GM12878 (cell line): ENCODE results near the gene KLHL34. TPM values are rescaled to one million over a fixed set of nuclear protein-coding genes. Genes with fewer than 3 reads are reported as not detected.

Source experiments
- ATAC-seq: fragments of 200-7000 bp; cut with Tn5 transposase; 3 replicates; pipeline ENCODE4 v1.9.1; 2020; ENCODE audit warnings: mild to moderate bottlenecking, moderate library complexity
- BruUV-seq: library from RNA; stranded (reverse); fragments of 400-500 nt; replicated peaks from 2 replicates; lab custom pipeline; 2021; lab: Mats Ljungman, UMichigan
- CTCF ChIA-PET: fragments of 300-600 bp; sonication (Branson Sonifier 250); formaldehyde crosslinking; extraction: SDS; loops from one replicate; lab custom pipeline; 2021; ENCODE audit warnings: inconsistent platforms; lab: Yijun Ruan, JAX
- POLR2A ChIA-PET: fragments of 350-600 bp; formaldehyde crosslinking; extraction: SDS; loops from one replicate; lab custom pipeline; 2021; ENCODE audit warnings: inconsistent platforms; lab: Charles Lee
- RAD21 ChIA-PET: fragments of 300-600 bp; sonication (Branson Sonifier 250); formaldehyde crosslinking; loops from one replicate; lab custom pipeline; 2023; ENCODE audit warnings: antibody characterized with exemption; ENCODE audit not compliant: unreplicated experiment; lab: Charles Lee
- SMC1A ChIA-PET: fragments of 300-600 bp; sonication (Branson Sonifier 250); formaldehyde crosslinking; loops from one replicate; lab custom pipeline; 2023; ENCODE audit not compliant: unreplicated experiment, uncharacterized antibody; lab: Charles Lee
- DNase-seq: peaks from one replicate; pipeline ENCODE4 v3.0.0-alpha.2; 2011; ENCODE audit warnings: low read depth, low spot score
- FAIRE-seq: peaks from 3 replicates; lab custom pipeline; 2011; peaks lifted over from hg19 to GRCh38; lab: Jason Lieb, UNC
- H2AFZ ChIP-seq: 2 replicates; pipeline ENCODE4 v1.6.0; 2011; ENCODE audit warnings: low read depth, low read length, control low read depth; ENCODE audit not compliant: control insufficient read depth
- H3K27ac ChIP-seq: 2 replicates; pipeline ENCODE4 v1.5.1; 2011; ENCODE audit warnings: control low read depth; ENCODE audit not compliant: control insufficient read depth, insufficient read depth
- H3K27me3 ChIP-seq, 2 experiments: replicated peaks in 1 of 2; 2 replicates each; pipeline versions ENCODE4 v1.6.0 to v1.6.1; 2011; ENCODE audit warnings: low read length in 1 of 2; ENCODE audit not compliant: control insufficient read depth in 2 of 2, insufficient read depth in 2 of 2
- H3K36me3 ChIP-seq, 2 experiments: 2 replicates each; pipeline ENCODE4 v1.5.1; 2011; ENCODE audit warnings: low read length in 1 of 2; ENCODE audit not compliant: control insufficient read depth in 2 of 2, insufficient read depth in 2 of 2
- H3K4me1 ChIP-seq: 2 replicates; pipeline ENCODE4 v1.6.1; 2011; ENCODE audit warnings: mild to moderate bottlenecking, low read length, moderate library complexity, mixed read lengths; ENCODE audit not compliant: control insufficient read depth, insufficient read depth
- H3K4me2 ChIP-seq: 2 replicates; pipeline ENCODE4 v1.6.0; 2011; ENCODE audit warnings: control low read depth; ENCODE audit not compliant: control insufficient read depth, insufficient read depth
- H3K4me3 ChIP-seq: fragments of 200-600 bp; sonication (generic); 2 replicates; pipeline ENCODE4 v1.5.1; 2016
- H3K79me2 ChIP-seq: 2 replicates; pipeline ENCODE4 v1.6.0; 2011; ENCODE audit warnings: low read length; ENCODE audit not compliant: control insufficient read depth, insufficient read depth
- H3K9ac ChIP-seq: 2 replicates; pipeline ENCODE4 v1.8.0; 2011; ENCODE audit warnings: low read length, control low read depth, mixed read lengths; ENCODE audit not compliant: control insufficient read depth, insufficient read depth
- H3K9me3 ChIP-seq: replicated peaks from 3 replicates; pipeline ENCODE4 v1.5.1; 2011; ENCODE audit warnings: mild to moderate bottlenecking, low read length; ENCODE audit not compliant: control insufficient read depth, insufficient read depth
- H4K20me1 ChIP-seq: 2 replicates; pipeline ENCODE4 v1.6.0; 2011; ENCODE audit not compliant: control insufficient read depth, insufficient read depth
- BMI1 ChIP-seq: fragments of 450-650 bp; IDR thresholded peaks from 2 replicates; pipeline ENCODE4 v1.6.1; 2016; ENCODE audit warnings: mild to moderate bottlenecking, moderate library complexity, borderline replicate concordance
- CHD1 ChIP-seq: IDR thresholded peaks from 2 replicates; pipeline ENCODE4 v1.6.1; 2012; ENCODE audit warnings: low read depth, low read length, improper control_type of control experiment
- CHD4 ChIP-seq: fragments of 200-600 bp; sonication (generic); IDR thresholded peaks from 2 replicates; pipeline ENCODE4 v1.6.1; 2016; ENCODE audit warnings: mild to moderate bottlenecking
- EED ChIP-seq: sonication (generic); IDR thresholded peaks from 2 replicates; pipeline ENCODE4 v1.6.1; 2016; ENCODE audit warnings: antibody characterized with exemption, low read depth
- EP300 ChIP-seq, 2 experiments: fragments of 150-350 bp in 1 of 2; IDR thresholded peaks; 2 replicates each; pipeline ENCODE4 v1.6.1; 2011 to 2012; ENCODE audit warnings: low read depth in 2 of 2, low read length in 2 of 2, borderline replicate concordance in 1 of 2, improper control_type of control experiment in 1 of 2, inconsistent platforms in 1 of 2; ENCODE audit not compliant: control insufficient read depth in 1 of 2
- KDM1A ChIP-seq: fragments of 200-600 bp; sonication (generic); IDR thresholded peaks from 2 replicates; pipeline ENCODE4 v1.6.1; 2016; ENCODE audit warnings: borderline replicate concordance
- RUNX3 ChIP-seq: IDR thresholded peaks from 2 replicates; pipeline ENCODE4 v1.6.1; 2012; ENCODE audit warnings: low read length, inconsistent platforms
- SIN3A ChIP-seq: IDR thresholded peaks from 2 replicates; pipeline ENCODE4 v1.6.1; 2012; ENCODE audit warnings: low read depth, low read length, improper control_type of control experiment
- STAT3 ChIP-seq: IDR thresholded peaks from 2 replicates; pipeline ENCODE4 v1.6.1; 2011; ENCODE audit warnings: low read depth, low read length, improper control_type of control experiment
- TCF12 ChIP-seq: IDR thresholded peaks from 2 replicates; pipeline ENCODE4 v1.6.1; 2011; ENCODE audit warnings: low read depth, mild to moderate bottlenecking, low read length
- TCF3 ChIP-seq: IDR thresholded peaks from 2 replicates; pipeline ENCODE4 v1.6.1; 2012; ENCODE audit warnings: low read depth, mild to moderate bottlenecking, low read length, borderline replicate concordance; ENCODE audit not compliant: insufficient read depth
- TCF7 ChIP-seq: IDR thresholded peaks from 2 replicates; pipeline ENCODE4 v1.6.1; 2014; ENCODE audit warnings: antibody characterized with exemption, borderline replicate concordance
- WGBS: methylation state at CpG from one replicate; pipeline ENCODE4 v1.1.6; 2016; ENCODE audit warnings: low lambda C conversion rate; ENCODE audit not compliant: insufficient replicate concordance, insufficient coverage; ENCODE audit errors: missing lambda C conversion rate; 5-methylcytosine and 5-hydroxymethylcytosine counted together
- in situ Hi-C: fragments of 300-500 bp; cut with MboI; formaldehyde crosslinking; loops from 9 replicates; pipeline ENCODE4 v1.14.3; 2018; ENCODE audit warnings: mixed read lengths
- intact Hi-C: fragments of 100-400 bp; cut with micrococcal nuclease; formaldehyde crosslinking; loops from one replicate; pipeline ENCODE4 v1.14.2; 2022; ENCODE audit not compliant: unreplicated experiment
- polyA plus RNA-seq, 11 experiments: library from polyadenylated mRNA; depleted of rRNA in 4 of 11; unstranded in 6 of 11; stranded (reverse) in 5 of 11; fragments of >200 nt; fragmentation: Nextera tagmentation in 4 of 11; fragmentation: Illumina TruSeq in 1 of 11; extraction: Ambion mirVana in 4 of 11; extraction: Trizol in 1 of 11; gene quantifications; 1 replicate in 1 of 11; 2 replicates in 10 of 11; pipeline versions ENCODE4 v1.2.1 to v1.2.3, GENCODE V29; 2011 to 2016; ENCODE audit warnings: inconsistent platforms in 2 of 11, missing spikeins in 2 of 11, low read depth in 1 of 11
- total RNA-seq, 4 experiments: library from RNA; depleted of rRNA in 3 of 4; stranded (reverse); fragments of >200 nt in 3 of 4; fragmentation: Illumina TruSeq in 1 of 4; extraction: Trizol in 1 of 4; gene quantifications; 2 replicates each; pipeline versions ENCODE4 v1.2.1 to v1.2.3, GENCODE V29; 2013 to 2021
- TF ChIP-seq, protein P1 (sequence below): fragments of 450-650 bp; IDR thresholded peaks from 2 replicates; pipeline ENCODE4 v1.6.1; 2017; ENCODE audit warnings: mild to moderate bottlenecking
- TF ChIP-seq, protein P2 (sequence below): fragments of 450-650 bp; IDR thresholded peaks from 2 replicates; pipeline ENCODE4 v1.6.1; 2017; ENCODE audit warnings: mild to moderate bottlenecking, moderate library complexity

Gene KLHL34
- total and polyA plus RNA-seq, 10 of the 15 experiments (the other 5 are each of a cell fraction or from before 2014, with no cell fraction given) = not detected

DNA sequence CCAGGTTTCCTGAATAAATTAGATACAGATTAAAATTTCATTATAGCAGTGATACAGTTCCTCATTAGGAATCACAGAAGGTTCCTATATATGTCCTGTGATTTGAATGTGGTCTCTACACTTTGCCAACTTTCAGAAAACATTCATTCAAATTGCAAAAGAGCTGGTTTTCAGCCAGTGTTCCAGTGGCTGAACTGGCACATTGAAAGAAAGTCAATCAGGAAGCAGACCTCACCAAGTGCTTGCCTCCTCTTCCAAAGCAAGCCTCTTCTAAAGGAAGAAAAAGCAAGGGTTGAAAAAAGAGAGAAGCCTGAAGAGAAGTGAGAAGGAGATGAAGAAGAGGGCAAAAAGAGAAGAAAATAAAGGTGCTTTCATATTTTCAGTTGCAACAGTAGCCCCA, 12.7 kb downstream of the KLHL34 start:
- FAIRE-seq = no peak
- POLR2A ChIA-PET = no interaction called here
- in situ Hi-C loops = no loop called here
- no peaks in the 10 kb centered on the region for H3K27me3 ChIP-seq
- H3K27ac ChIP-seq = no peak overlapping the region
- H2AFZ ChIP-seq = no peak overlapping the region
- H3K4me2 ChIP-seq = no peak overlapping the region
- no peaks in the 10 kb centered on the region for H3K36me3 ChIP-seq
- H3K4me1 ChIP-seq = no peaks in the 10 kb centered on the region
- no peak overlapping the region for H3K9ac ChIP-seq
- TF ChIP-seq RUNX3 = no peak
- TF ChIP-seq, all 136 proteins: peak for 0
- ATAC-seq (no peak), DNase-seq (no peak)
- SMC1A ChIA-PET = no interaction called here
- CTCF ChIA-PET = no interaction called here
- intact Hi-C loops = no loop called here
- Histone ChIP-seq H3K4me3 (no peak overlapping the region), H3K9me3 (no peaks in the 10 kb centered on the region), H3K79me2 (no peaks in the 10 kb centered on the region), H4K20me1 (no peaks in the 10 kb centered on the region)
- RAD21 ChIA-PET = no interaction called here
- BruUV-seq = no TSS peak

DNA sequence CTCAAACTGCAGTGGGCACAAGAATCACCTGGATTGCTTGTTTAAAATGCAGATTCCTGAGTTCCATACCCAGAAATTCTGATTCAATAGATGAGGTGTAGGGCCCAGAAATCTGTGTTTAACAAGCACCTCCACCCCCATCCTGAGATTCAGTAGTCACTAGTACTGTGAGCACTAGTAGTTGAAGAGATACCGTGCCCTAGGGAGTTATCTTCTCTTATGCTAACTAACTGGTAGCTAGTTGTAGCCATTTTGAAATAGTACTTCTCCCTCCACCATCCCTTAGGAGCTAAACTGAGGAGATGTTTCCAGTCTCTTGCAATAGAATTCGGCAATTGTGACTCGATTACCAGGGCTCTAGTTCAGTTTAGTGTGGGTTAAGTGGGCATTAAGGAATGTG, 18.4 kb downstream of the KLHL34 start:
- no TSS peak for BruUV-seq
- ChIA-PET SMC1A (no interaction called here), RAD21 (no interaction called here), CTCF (no interaction called here), POLR2A (no interaction called here)
- H3K9me3 ChIP-seq = no peaks in the 10 kb centered on the region
- H3K27ac ChIP-seq = no peak overlapping the region
- no peak for FAIRE-seq
- ATAC-seq = no peak
- no peak overlapping the region for H3K4me2 ChIP-seq
- H3K9ac ChIP-seq = no peak overlapping the region
- H3K4me1 ChIP-seq = no peaks in the 10 kb centered on the region
- in situ Hi-C loops = no loop called here
- H3K4me3 ChIP-seq = no peak overlapping the region
- intact Hi-C loops = no loop called here
- no peak for DNase-seq
- no peaks in the 10 kb centered on the region for H4K20me1 ChIP-seq
- no peaks in the 10 kb centered on the region for H3K79me2 ChIP-seq
- WGBS = 7% methylated on average over 3 of the region's 3 CpGs
- no peak overlapping the region for H2AFZ ChIP-seq
- no peaks in the 10 kb centered on the region for H3K36me3 ChIP-seq
- H3K27me3 ChIP-seq = no peaks in the 10 kb centered on the region
- TF ChIP-seq, protein P1, sequence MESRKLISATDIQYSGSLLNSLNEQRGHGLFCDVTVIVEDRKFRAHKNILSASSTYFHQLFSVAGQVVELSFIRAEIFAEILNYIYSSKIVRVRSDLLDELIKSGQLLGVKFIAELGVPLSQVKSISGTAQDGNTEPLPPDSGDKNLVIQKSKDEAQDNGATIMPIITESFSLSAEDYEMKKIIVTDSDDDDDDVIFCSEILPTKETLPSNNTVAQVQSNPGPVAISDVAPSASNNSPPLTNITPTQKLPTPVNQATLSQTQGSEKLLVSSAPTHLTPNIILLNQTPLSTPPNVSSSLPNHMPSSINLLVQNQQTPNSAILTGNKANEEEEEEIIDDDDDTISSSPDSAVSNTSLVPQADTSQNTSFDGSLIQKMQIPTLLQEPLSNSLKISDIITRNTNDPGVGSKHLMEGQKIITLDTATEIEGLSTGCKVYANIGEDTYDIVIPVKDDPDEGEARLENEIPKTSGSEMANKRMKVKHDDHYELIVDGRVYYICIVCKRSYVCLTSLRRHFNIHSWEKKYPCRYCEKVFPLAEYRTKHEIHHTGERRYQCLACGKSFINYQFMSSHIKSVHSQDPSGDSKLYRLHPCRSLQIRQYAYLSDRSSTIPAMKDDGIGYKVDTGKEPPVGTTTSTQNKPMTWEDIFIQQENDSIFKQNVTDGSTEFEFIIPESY = no peak
- TF ChIP-seq STAT3 (no peak), TCF7 (no peak), TCF3 (no peak), TCF12 (no peak), RUNX3 (no peak), EP300 (IDR thresholded peaks at IDR 0.05; ENCODE audit: borderline replicate concordance in 1 of 2, control insufficient read depth in 1 of 2, low read depth in 2 of 2, low read length in 2 of 2) (no peak), CHD1 (no peak), EED (no peak), BMI1 (no peak), CHD4 (no peak), SIN3A (no peak), KDM1A (no peak)
- TF ChIP-seq, protein P2, sequence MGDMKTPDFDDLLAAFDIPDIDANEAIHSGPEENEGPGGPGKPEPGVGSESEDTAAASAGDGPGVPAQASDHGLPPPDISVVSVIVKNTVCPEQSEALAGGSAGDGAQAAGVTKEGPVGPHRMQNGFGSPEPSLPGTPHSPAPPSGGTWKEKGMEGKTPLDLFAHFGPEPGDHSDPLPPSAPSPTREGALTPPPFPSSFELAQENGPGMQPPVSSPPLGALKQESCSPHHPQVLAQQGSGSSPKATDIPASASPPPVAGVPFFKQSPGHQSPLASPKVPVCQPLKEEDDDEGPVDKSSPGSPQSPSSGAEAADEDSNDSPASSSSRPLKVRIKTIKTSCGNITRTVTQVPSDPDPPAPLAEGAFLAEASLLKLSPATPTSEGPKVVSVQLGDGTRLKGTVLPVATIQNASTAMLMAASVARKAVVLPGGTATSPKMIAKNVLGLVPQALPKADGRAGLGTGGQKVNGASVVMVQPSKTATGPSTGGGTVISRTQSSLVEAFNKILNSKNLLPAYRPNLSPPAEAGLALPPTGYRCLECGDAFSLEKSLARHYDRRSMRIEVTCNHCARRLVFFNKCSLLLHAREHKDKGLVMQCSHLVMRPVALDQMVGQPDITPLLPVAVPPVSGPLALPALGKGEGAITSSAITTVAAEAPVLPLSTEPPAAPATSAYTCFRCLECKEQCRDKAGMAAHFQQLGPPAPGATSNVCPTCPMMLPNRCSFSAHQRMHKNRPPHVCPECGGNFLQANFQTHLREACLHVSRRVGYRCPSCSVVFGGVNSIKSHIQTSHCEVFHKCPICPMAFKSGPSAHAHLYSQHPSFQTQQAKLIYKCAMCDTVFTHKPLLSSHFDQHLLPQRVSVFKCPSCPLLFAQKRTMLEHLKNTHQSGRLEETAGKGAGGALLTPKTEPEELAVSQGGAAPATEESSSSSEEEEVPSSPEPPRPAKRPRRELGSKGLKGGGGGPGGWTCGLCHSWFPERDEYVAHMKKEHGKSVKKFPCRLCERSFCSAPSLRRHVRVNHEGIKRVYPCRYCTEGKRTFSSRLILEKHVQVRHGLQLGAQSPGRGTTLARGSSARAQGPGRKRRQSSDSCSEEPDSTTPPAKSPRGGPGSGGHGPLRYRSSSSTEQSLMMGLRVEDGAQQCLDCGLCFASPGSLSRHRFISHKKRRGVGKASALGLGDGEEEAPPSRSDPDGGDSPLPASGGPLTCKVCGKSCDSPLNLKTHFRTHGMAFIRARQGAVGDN = no peak
